ENCODE measurements around the gene MRPS22.
"Not testable (repeated sequence)": the region's sequence is repeated elsewhere in the genome, so short reads cannot be mapped to it uniquely, and the experiment has no call there.

Gene MRPS22

GRCh38 chr3:139312959-139313358 is 30.9 kb upstream of the MRPS22 start:
- DNase-seq: no peak

DNA sequence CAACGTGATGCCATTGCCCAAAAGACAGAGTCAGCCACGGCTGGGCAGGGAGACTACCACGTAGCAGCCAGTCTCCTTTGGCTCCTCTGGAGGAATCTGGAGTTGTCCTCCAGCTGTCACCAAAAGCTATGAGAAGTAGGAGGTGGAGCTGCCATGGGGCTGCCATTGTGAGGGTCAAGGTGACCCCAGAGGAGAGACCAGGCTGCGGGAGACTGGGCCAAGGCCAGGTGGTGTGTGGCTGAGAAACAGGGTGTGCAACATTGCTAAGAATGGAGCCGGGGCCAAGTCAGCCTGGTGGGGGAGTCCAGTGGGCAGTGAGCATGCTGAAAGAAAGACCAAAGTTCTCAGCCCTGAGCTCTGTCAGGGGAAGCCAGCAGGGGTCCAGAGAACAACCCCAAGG is 29.9 kb upstream of the MRPS22 start:
- no peak for DNase-seq

- no peak for DNase-seq
These were observed 26.6 kb upstream of the MRPS22 start for GRCh38 chr3:139317215-139317614.

- no peak for DNase-seq
These were observed 26.0 kb upstream of the MRPS22 start for GRCh38 chr3:139317660-139318430.

GRCh38 chr3:139318431-139318816 is 25.4 kb upstream of the MRPS22 start:
- peak; percentile 19 for DNase-seq

DNA sequence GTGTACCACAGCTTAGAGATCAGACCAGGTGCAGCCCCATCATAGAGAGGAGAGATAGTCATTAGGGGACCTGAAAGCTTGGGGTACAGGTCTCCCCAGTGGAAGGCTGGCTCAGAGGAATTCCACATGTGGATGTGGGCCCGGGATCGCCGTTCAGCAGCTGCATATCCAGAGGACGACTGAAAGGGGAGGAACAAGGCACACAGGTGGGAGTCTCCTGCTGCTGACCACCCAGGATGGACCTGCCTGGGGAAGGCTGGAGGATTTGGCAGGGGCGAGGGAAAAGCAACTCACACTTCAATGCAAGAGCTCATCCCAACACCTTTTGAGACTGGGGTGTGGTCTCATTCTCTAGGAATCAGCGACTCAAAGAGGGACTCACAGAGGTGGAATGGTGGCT is 25.0 kb upstream of the MRPS22 start:
- DNase-seq: no peak

DNA sequence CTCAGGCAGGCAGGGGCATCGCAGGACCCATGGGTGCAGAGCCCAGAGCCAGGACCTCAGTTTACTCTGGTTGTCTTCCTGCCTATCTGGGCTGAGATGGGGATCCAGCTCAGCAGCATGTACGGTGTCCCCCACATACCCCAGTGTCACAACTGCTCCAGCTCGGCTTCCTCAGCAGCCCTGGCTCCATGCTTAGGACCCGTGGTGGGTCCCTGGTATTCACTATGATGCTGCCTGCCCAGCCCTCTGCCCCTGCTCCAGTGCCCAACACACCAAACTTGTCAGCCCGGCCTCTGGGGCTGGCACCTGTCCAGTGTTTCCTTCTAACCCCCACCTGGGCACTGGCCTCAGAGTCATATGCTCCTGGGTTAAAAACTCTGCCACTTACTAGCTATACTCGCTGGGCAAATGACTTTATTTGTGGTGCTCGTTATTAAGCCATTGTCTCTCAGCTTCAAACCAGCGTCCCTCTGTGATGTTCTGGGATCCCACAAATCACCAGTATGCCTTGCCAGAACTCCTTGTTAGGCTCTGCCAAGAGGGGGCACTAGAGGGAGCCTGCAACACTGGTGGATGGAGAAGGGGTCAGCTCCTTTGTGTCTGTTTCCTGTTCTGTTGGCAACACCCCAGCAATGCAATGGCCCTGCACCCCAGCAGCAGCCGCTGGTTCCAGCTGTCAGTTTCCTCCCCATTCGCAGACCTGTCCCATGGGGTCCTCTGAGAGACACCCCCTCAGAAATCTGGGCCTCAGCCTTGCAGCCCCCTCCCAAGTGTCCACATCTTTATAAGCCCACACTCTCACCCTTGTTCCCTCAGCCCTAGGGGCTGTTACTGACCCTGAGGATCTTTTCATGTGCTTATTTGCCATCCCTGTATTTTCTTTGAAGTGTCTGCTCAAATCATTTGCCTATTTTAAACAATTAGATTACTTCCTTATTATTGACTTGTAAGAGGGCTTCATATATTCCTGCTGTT is 24.1 kb upstream of the MRPS22 start:
- no peak for DNase-seq

DNA sequence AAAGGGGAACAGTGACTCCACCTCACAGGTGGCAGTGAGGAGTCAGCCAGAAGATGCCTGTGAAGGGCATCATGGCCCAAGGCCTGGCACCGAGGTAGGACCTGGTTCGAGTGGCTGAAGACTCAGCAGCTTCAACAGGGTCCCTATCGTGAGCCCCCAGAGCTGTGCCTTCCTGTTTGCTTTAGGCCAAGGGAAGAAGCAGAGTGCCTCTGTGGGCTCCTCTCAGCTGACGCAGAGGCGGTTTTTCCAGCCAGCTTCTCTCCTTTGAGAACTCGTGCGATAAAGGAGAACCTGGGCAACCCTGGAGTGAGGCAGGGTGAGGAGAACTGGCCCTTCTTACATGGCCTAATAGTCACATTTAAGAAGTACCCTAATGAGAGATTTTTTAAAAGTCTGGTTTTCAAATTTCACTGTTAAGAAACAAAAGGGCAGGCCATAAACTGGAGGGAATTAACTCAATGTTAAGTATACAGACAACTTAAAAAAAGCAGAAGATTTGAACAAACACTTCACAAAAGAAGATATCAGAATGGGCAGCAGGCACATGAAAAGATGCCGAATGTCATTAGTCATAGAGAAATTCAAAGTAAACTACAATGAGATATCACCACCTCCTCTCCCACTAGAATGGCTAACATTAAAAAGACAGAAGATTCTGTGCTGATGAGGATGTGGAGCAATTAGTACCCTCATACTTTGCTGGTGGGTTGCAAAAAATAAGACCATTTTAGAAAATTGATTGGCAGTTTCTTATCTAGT is 23.1 kb upstream of the MRPS22 start:
- no peak for DNase-seq

DNA sequence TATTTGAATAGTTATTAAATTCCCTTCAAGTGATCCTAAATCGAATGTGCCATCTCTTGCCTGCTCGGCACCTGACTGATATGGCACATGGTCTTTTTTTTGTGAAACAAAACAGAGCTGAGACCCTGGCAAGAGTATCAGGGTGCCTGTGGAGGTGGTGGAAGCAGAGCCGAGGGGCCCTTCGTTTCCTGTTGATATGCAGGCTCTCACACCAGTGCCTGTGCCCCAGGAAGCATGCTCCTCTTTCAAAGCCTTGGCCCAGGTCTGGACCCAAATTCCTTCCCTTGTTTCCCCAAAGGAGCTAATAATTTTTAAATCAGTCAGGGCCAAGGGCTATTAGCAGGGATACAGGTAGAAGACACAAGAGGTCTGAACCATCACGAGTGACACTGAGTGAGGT is 21.5 kb upstream of the MRPS22 start:
- no peak for DNase-seq

DNA sequence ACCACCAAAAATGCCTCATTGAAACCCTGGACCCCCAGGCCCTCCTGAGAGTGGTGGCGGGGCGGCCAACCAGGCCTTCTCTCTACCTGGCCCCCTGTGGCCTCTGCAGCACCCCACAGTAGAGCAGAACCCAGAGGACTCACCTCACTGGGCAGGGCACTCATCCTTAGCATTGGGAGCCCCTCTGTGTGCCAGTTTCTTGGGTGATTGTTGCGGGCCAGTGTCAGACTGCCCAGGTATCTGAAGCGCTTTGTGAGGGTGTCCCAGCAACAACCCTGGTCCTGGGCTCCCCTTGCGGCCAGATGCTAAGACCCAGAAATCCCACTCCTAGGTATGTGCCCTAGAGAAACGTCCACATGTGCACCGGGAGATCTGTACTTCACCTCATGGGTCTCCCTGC is 20.7 kb upstream of the MRPS22 start:
- no peak for DNase-seq

DNA sequence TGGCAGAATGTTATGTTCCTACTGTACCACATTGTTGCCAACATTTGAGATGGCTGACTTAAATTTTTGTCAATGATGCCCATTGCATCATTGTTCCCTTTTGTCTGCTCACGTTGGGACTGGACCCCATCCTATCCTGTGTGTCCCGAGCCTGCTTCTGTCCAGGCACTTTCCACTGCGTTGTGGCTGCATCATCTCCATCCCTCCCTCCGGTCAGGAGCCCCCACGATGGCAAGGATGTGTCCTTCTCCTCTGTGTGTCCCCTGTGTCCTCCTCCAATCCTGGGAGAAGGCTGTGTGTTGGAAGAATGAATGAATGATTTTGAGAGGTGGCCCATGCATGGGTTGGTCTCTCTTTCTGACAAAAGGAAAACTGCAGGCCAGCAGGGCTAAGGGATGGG is 19.4 kb upstream of the MRPS22 start:
- no peak for DNase-seq

DNA sequence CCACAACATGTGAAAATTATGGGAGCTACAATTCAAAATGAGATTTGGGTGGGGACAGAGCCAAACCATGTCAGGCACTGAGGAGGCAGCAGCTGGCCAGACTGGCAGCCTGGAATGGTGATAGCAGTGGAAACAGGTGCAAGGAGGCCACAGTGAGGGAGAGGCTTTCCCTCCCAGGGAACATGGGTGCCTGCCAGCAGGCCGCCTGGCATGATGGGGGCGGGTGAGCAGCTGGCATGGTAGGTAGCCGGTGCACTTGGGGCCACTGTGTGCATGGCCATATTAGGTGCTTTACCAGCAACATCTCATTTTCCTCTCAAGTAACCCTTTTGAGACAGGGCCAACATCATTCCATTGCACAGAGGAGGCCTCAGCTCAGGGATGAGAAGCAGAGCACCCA is 18.3 kb upstream of the MRPS22 start:
- no peak for DNase-seq

GRCh38 chr3:139326131-139326530 is 17.7 kb upstream of the MRPS22 start:
- DNase-seq: no peak

DNA sequence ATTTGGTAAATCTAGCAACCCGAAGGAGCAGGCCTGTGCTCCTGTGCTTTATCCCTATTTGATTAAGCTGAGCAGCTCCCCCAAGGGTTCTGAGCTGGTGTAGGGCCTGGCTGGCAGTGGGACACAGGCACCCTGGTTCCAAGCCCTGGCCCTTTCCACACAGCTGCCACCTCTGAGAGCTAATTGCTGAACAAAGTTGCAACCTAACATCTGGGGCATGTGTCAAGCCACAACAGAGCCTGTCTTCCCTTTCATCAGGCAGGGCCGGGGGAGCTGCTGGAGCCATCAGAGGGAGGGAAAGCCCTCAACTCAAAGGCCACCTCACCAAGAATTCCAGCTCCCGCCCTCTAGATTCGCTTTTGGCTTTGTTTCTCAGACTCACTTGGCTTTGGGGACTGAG is 17.1 kb upstream of the MRPS22 start:
- no peak for DNase-seq

DNA sequence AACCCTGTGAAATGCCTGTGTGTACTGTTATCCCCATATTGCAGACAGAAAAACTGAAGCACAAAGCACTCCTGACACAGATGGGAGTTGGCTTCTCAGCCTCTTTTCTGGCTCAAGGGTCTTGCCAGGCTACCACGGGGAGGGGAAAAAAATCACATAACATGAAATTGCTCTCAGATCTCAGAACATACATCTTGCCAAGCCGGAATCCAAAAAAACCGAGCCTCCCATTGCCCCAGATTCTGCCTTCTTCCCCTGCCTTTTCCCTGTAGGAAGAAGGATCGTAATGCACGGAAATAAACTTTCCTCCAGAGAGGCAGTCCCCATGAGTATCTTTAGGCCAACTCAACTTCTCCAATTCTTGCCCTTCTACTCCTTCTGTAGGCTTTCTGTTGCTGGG is 16.6 kb upstream of the MRPS22 start:
- no peak for DNase-seq

GRCh38 chr3:139327861-139328260 is 16.0 kb upstream of the MRPS22 start:
- no peak for DNase-seq

- no peak for DNase-seq
These were observed 15.5 kb upstream of the MRPS22 start for GRCh38 chr3:139328356-139328755.

DNA sequence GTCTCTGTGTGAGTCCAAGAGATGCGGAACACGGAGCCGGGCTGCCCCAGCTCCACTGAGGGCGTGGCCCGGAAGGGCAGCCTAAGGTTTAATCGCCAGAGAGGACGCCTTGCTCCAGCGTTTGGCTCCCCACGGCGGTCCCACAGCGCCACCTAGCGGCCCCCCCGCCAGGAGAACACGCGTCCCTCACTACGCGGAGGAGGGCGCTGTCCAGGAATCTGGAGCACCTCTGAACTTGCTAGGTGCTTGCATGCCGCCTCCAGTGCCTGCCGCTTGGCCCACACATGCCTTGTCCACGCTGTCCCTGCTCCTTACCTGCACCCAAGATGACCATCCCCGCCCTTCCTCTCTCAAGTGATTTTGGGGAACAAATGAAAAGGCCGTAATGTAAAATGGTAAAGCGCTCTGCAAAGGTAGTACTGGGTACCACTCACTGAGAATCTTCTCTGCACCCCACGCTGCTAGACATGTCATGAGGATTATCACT is 14.4 kb upstream of the MRPS22 start:
- DNase-seq: peak; percentile 31

DNA sequence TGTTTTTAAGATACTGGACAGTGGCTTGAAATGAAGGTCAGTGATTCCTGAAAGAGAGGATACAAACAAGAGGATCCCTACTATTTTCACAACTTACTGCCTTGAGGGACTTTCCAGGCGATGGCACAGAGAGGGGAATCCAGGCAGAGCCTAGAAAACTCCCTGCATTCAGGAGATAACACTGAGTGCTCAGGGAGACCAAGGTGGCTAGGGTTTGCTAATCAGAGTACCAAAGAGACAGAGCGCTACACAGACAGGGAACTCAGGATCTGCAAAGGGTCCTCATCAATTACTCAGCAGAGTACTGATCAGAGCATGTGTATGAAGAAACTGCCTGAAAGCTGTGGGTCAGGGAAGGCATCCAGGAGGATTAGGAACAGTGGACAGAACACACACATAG is 11.7 kb upstream of the MRPS22 start:
- no peak for DNase-seq

DNA sequence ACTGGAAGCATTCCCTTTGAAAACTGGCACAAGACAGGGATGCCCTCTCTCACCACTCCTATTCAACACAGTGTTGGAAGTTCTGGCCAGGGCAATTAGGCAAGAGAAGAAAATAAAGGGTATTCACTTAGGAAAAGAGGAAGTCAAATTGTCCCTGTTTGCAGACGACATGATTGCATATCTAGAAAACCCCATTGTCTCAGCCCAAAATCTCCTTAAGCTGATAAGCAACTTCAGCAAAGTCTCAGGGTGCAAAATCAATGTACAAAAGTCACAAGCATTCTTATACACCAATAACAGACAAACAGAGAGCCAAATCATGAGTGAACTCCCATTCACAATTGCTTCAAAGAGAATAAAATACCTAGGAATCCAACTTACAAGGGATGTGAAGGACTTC is 9.1 kb upstream of the MRPS22 start:
- not testable (repeated sequence) for DNase-seq

DNA sequence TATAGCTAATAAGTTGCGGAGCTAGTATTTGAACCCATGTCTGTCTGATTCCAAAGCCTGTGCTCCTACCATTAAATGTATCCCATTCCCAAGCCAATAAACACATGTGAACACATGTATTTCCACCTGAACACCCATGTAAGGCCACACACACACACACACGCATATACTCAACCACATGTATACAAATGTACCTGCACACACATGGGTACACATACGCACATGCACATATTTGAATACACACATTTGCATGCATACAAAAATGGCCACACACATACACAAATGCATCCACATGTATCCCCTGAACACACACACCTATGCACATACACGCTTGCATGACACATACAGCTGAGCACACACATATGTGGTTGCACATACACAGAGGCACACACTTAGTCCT is 5.4 kb upstream of the MRPS22 start:
- no peak for DNase-seq

DNA sequence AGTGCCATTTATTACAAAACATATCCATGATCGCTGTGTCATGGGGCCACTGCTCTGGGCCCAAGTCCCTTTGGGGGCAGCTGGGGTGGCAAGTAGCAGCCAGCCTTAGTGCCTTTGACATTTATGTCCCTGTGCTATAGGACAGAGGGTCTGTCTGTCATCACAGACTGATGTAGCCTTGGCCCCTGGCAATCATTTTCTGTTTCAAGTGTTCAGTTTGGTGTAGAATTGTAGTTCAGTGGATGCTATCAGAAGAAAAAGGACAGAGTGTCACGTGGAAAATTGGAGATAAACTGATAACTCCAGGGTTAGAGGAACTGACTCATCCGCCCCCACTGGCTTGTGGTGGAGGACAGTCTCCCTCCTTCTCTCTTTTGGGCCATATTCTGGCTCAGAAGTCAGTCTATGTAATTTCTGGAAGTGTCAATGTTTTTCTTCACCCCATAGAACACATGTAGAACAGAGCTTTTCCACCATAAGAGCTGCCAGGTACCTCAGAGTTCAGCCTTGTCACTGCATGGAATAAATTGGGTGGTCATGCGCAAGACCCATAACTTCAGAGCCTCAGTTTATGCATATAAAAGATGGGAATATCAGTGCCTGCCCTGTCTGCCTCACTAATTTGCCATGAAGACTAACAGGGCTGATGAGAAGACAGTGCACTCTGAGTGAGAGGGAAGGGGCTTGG is 4.5 kb upstream of the MRPS22 start:
- no peak for DNase-seq

GRCh38 chr3:139340784-139341183 is 3.0 kb upstream of the MRPS22 start:
- no peak for DNase-seq
